ENCODE data around the gene SPINT2. TPM values are rescaled to one million over a fixed set of nuclear protein-coding genes. Genes with fewer than 3 reads are reported as not detected.
A peak's percentile ranks its signal among the peaks of the same experiment; 100 is the strongest.

Gene SPINT2
- total RNA-seq, 1 donor from 2014 or later, result 27.7 TPM

- DNase-seq (ENCODE audit: low spot score), result no peak
- intact Hi-C loops (cut with DNase I), result no loop called here
- ATAC-seq, result peak; percentile 49
These were observed 964 bp downstream of the SPINT2 start for GRCh38 chr19:38265213-38265861.

- intact Hi-C loops (cut with DNase I), result no loop called here
- DNase-seq (ENCODE audit: low spot score) (no peak), ATAC-seq (no peak)
These were observed 1.6 kb downstream of the SPINT2 start for GRCh38 chr19:38265921-38266429.

GRCh38 chr19:38266981-38267597 lies 2.7 kb downstream of the SPINT2 start:
- DNase-seq (ENCODE audit: low spot score), result no peak
- intact Hi-C loops (cut with DNase I), result no loop called here
- no peak for ATAC-seq

GRCh38 chr19:38267761-38268483 lies 3.5 kb downstream of the SPINT2 start:
- no peak for ATAC-seq
- no peak for DNase-seq (ENCODE audit: low spot score)
- intact Hi-C loops (cut with DNase I), result no loop called here

GRCh38 chr19:38268539-38268938 lies 4.2 kb downstream of the SPINT2 start:
- intact Hi-C loops (cut with DNase I), result no loop called here
- DNase-seq (ENCODE audit: low spot score) (no peak), ATAC-seq (no peak)

- no peak for DNase-seq (ENCODE audit: low spot score)
- ATAC-seq, result no peak
- intact Hi-C loops (cut with DNase I), result no loop called here
These were observed 6.3 kb downstream of the SPINT2 start for GRCh38 chr19:38270587-38271167.

GRCh38 chr19:38273499-38273898 lies 9.1 kb downstream of the SPINT2 start:
- no peak for ATAC-seq
- no peak for DNase-seq (ENCODE audit: low spot score)
- intact Hi-C loops (cut with DNase I), result no loop called here

GRCh38 chr19:38274739-38275138 lies 10.4 kb downstream of the SPINT2 start:
- no peak for ATAC-seq
- intact Hi-C loops (cut with DNase I), result no loop called here
- DNase-seq (ENCODE audit: low spot score), result no peak

- intact Hi-C loops (cut with DNase I), result no loop called here
- DNase-seq (ENCODE audit: low spot score) (no peak), ATAC-seq (no peak)
These were observed 12.7 kb downstream of the SPINT2 start for GRCh38 chr19:38276942-38277517.

- DNase-seq (ENCODE audit: low spot score) (no peak), ATAC-seq (peak; percentile 65)
- intact Hi-C loops (cut with DNase I), result no loop called here
These were observed 13.2 kb downstream of the SPINT2 start for GRCh38 chr19:38277549-38277948.

GRCh38 chr19:38277969-38278680 lies 13.8 kb downstream of the SPINT2 start:
- no peak for DNase-seq (ENCODE audit: low spot score)
- ATAC-seq, result peak; percentile 67
- intact Hi-C loops (cut with DNase I), result no loop called here

GRCh38 chr19:38278751-38279150 lies 14.4 kb downstream of the SPINT2 start:
- intact Hi-C loops (cut with DNase I), result no loop called here
- ATAC-seq (no peak), DNase-seq (ENCODE audit: low spot score) (no peak)

- no peak for DNase-seq (ENCODE audit: low spot score)
- no peak for ATAC-seq
- intact Hi-C loops (cut with DNase I), result no loop called here
These were observed 15.9 kb downstream of the SPINT2 start for GRCh38 chr19:38280030-38280921.

GRCh38 chr19:38281811-38282566 lies 17.6 kb downstream of the SPINT2 start:
- intact Hi-C loops (cut with DNase I), result no loop called here
- ATAC-seq (no peak), DNase-seq (ENCODE audit: low spot score) (no peak)

GRCh38 chr19:38283271-38283670 lies 18.9 kb downstream of the SPINT2 start:
- no peak for DNase-seq (ENCODE audit: low spot score)
- intact Hi-C loops (cut with DNase I), result no loop called here
- no peak for ATAC-seq

- DNase-seq (ENCODE audit: low spot score) (peak; percentile 61), ATAC-seq (peak; percentile 52)
These were observed 20.0 kb downstream of the SPINT2 start for GRCh38 chr19:38284422-38284821.

GRCh38 chr19:38285567-38285966 lies 21.2 kb downstream of the SPINT2 start:
- DNase-seq (ENCODE audit: low spot score), result no peak
- no peak for ATAC-seq
- intact Hi-C loops (cut with DNase I), result loop anchor here (5.0 kb wide), 1 partner anchor 1957 kb away; no protein-coding TSS in a partner anchor

More at GRCh38 chr19:38284422-38284821, 20.0 kb downstream of the SPINT2 start:
- intact Hi-C loops (cut with DNase I), result no loop called here

All from sciatic nerve (tissue), 2 donors.